ENCODE results near the gene ANKRD29. TPM values are rescaled to one million over a fixed set of nuclear protein-coding genes. Genes with fewer than 3 reads are reported as not detected.

ANKRD29 gene
- polyA plus RNA-seq, 1 experiment: 0.15 TPM

DNA sequence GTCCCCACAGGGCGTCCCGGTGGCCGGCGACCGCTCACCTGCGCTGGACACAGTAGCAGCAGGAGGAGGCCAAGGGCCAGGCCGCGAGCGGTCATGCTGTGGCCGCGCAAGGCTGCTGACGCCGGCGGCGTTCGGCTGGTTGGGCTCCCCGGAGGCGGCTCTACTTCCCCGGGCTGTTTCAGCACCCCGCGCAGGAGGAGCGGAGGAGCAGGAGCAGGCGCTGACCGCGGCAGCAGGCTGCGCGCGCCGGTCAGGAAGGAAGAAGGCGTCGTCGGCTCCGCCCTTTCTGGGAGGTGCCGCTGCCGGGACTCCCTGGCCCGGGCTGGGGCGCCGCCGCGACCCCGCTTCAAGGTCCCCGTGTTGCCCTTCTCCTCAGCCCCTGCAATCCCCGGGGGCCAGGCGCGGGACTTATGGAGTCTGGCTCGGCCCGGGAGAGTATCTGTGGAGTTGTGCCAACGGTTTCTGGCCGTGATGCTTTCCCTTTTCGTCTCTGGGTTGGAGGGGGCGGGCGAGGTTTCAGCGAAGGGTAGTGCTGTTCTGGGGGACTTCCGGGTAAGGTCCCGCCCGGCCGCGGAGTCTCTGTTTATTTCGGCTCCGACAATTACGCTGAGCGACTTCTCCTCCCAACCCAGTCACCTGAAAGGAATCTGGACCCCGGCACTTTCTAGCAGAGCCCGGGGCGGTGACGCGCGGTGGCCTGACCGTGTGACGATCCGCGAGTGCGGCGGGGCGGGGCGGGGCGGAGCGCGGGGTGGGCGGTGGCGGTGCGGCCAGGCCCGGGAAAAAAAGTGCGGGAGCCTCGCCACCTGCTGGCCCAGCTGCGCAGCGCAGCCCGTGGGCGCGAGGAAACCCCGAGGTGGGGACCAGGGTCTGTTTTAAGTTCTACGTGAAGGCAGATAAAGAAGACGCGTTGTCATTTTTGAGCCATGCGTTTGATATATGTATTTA, 76.2 kb downstream of the ANKRD29 start, which contains the start of gene NPC1:
Gene NPC1 (minus strand): TSS at position 258 of the 948 bp plus-strand sequence. CDS start 163 bp downstream, at position 95.
- peak; percentile 81 for DNase-seq (ENCODE audit: low read depth, low spot score)
- no peaks in the 10 kb centered on the region; the same call in 1 of the 2 replicates for H3K9me3 ChIP-seq (ENCODE audit: control insufficient read depth, insufficient read depth, low read length)
- CTCF ChIA-PET: interaction anchor here (0.7 to 2.4 kb wide), 4 partner anchors 14 to 117 kb away, joined by 3 to 13 read pairs (median 4); no protein-coding TSS in a partner anchor
- TF ChIP-seq, protein P1, sequence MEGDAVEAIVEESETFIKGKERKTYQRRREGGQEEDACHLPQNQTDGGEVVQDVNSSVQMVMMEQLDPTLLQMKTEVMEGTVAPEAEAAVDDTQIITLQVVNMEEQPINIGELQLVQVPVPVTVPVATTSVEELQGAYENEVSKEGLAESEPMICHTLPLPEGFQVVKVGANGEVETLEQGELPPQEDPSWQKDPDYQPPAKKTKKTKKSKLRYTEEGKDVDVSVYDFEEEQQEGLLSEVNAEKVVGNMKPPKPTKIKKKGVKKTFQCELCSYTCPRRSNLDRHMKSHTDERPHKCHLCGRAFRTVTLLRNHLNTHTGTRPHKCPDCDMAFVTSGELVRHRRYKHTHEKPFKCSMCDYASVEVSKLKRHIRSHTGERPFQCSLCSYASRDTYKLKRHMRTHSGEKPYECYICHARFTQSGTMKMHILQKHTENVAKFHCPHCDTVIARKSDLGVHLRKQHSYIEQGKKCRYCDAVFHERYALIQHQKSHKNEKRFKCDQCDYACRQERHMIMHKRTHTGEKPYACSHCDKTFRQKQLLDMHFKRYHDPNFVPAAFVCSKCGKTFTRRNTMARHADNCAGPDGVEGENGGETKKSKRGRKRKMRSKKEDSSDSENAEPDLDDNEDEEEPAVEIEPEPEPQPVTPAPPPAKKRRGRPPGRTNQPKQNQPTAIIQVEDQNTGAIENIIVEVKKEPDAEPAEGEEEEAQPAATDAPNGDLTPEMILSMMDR (IDR thresholded peaks at IDR 0.05; ENCODE audit: low read depth, low read length): peak; percentile 83
- H3K4me3 ChIP-seq (ENCODE audit: low read depth, low read length): peak within 1 kb of the TSS; percentile 90
- POLR2A ChIA-PET: interaction anchor here (0.6 kb wide), 1 partner anchor 13 kb away, joined by 3 read pairs; no protein-coding TSS in a partner anchor
- peaks cover 15% of the 10 kb centered on the region for H3K27me3 ChIP-seq (ENCODE audit: control insufficient read depth, insufficient read depth, low read length)
- H3K27ac ChIP-seq (ENCODE audit: low read depth, low read length): peak within 1 kb of the TSS; percentile 98

DNA sequence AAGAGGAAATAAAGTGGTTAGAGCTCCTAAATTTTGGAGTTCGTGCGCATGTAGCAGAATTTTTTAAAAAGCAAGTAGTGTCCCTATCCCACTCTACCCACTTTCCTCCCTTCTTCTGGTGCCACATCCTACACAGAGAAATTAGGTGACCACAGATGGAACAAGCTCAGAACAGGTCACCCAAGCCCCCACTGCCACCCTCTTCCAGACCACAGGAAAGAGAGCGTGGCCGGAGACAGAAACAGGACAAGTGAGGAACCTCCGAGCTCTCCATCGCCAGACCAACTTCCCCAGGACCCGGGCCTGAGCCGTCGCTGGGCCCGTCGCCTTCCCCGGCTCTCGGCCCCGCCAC, 76.8 kb downstream of the ANKRD29 start:
- peaks cover 15% of the 10 kb centered on the region for H3K27me3 ChIP-seq (ENCODE audit: control insufficient read depth, insufficient read depth, low read length)
- TF ChIP-seq, protein P1 (IDR thresholded peaks at IDR 0.05; ENCODE audit: low read depth, low read length): no peak
- DNase-seq (ENCODE audit: low read depth, low spot score): no peak
- POLR2A ChIA-PET: no interaction called here
- H3K4me3 ChIP-seq (ENCODE audit: low read depth, low read length): peak overlapping the region; percentile 90
- no peaks in the 10 kb centered on the region; the same call in 1 of the 2 replicates for H3K9me3 ChIP-seq (ENCODE audit: control insufficient read depth, insufficient read depth, low read length)
- CTCF ChIA-PET: interaction anchor here (0.7 to 2.4 kb wide), 4 partner anchors 70 to 118 kb away, joined by 3 to 13 read pairs (median 4); no protein-coding TSS in a partner anchor
- H3K27ac ChIP-seq (ENCODE audit: low read depth, low read length): peak overlapping the region; percentile 21

- H3K4me3 ChIP-seq (ENCODE audit: low read depth, low read length): peak overlapping the region; percentile 90
- no peak overlapping the region for H3K27ac ChIP-seq (ENCODE audit: low read depth, low read length)
- TF ChIP-seq, protein P1 (IDR thresholded peaks at IDR 0.05; ENCODE audit: low read depth, low read length): no peak
- H3K9me3 ChIP-seq (ENCODE audit: control insufficient read depth, insufficient read depth, low read length): no peaks in the 10 kb centered on the region; the same call in 1 of the 2 replicates
- H3K27me3 ChIP-seq (ENCODE audit: control insufficient read depth, insufficient read depth, low read length): peaks cover 15% of the 10 kb centered on the region
- DNase-seq (ENCODE audit: low read depth, low spot score): no peak
- POLR2A ChIA-PET: no interaction called here
- CTCF ChIA-PET: interaction anchor here (0.7 to 2.4 kb wide), 4 partner anchors 69 to 118 kb away, joined by 3 to 13 read pairs (median 4); no protein-coding TSS in a partner anchor
These were observed 77.5 kb downstream of the ANKRD29 start for GRCh38 chr18:23585007-23585871.

DNA sequence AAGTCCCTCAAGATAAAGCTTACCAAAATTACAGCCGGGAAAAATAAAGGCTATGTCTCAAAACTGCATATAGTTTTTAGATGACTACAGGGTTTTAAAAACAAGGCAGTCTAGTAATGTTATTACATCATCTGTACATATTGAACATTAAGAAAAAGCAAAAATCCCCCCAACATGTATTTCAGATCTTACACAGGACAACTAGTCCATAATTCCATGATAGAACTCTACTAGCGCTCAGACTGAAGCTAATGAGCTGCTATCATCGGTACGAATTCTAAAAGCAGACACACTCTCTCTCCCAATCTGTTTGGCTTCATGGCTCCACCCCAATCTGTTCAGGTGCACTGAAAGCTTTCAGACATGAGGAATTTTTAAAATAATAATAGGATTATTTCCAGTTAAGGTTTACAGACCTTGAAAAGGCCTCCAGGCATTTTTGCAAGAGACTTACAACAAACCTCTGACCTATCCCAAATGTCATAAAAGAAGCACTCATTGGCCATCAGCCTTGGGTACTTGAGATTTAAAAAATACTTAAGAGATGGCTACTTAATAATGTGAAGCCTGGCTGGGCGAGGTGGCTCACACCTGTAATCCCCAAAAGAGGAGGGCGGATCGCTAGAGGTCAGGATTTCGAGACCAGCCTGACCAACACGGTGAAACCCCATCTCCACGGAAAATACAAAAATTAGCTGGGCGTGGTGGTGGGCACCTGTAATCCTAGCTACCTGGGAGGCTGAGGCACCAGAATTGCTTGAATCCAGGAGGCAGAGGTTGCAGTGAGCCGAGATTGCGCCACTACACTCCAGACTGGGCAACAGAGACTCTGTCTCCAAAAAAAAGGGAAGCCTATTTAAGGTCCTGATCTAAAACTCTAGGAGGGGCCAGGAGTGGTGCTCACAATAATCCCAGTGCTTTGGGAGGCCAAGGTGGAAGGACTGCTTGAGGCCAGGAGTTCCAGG, 78.4 kb downstream of the ANKRD29 start:
- H3K27ac ChIP-seq (ENCODE audit: low read depth, low read length): no peak overlapping the region
- DNase-seq (ENCODE audit: low read depth, low spot score): no peak
- no peaks in the 10 kb centered on the region; the same call in 1 of the 2 replicates for H3K9me3 ChIP-seq (ENCODE audit: control insufficient read depth, insufficient read depth, low read length)
- TF ChIP-seq, protein P1 (IDR thresholded peaks at IDR 0.05; ENCODE audit: low read depth, low read length): no peak
- H3K4me3 ChIP-seq (ENCODE audit: low read depth, low read length): no peak overlapping the region
- peaks cover 15% of the 10 kb centered on the region for H3K27me3 ChIP-seq (ENCODE audit: control insufficient read depth, insufficient read depth, low read length)
- ChIA-PET CTCF (interaction anchor here (1.2 to 2.4 kb wide), 2 partner anchors 68 to 86 kb away, joined by 5 to 13 read pairs; no protein-coding TSS in a partner anchor), POLR2A (no interaction called here)

Measured in AG04450 (cell line).